ENCODE data around the gene PIK3C2A. TPM values are rescaled to one million over a fixed set of nuclear protein-coding genes. Genes with fewer than 3 reads are reported as not detected.

PIK3C2A gene
- total and polyA plus RNA-seq, 10 of the 15 experiments (the other 5 are each of a cell fraction or from before 2014, with no cell fraction given), result 1.6 to 20.6 (median 9.1) TPM

- no peak overlapping the region for H3K4me3 ChIP-seq
- ChIA-PET SMC1A (ENCODE audit: uncharacterized antibody, unreplicated experiment) (no interaction called here), RAD21 (ENCODE audit: unreplicated experiment) (interaction anchor here (0.6 kb wide), 1 partner anchor 387 kb away, joined by 3 read pairs; no protein-coding TSS in a partner anchor), POLR2A (no interaction called here), CTCF (interaction anchor here (1.9 kb wide), 1 partner anchor 16 kb away, joined by 6 read pairs; no protein-coding TSS in a partner anchor)
- H3K9me3 ChIP-seq (replicated peaks; ENCODE audit: control insufficient read depth, insufficient read depth, low read length), result no peaks in the 10 kb centered on the region; the same call in 1 of the 3 replicates
- H3K27me3 ChIP-seq (replicated peaks in 1 of 2; ENCODE audit: control insufficient read depth in 2 of 2, insufficient read depth in 2 of 2, low read length in 1 of 2), result no peaks in the 10 kb centered on the region
- no peaks in the 10 kb centered on the region for H3K4me1 ChIP-seq (ENCODE audit: control insufficient read depth, insufficient read depth, low read length)
- BruUV-seq (replicated peaks), result no TSS peak
- in situ Hi-C loops (cut with MboI), result no loop called here
- FAIRE-seq (no peak), ATAC-seq (no peak), DNase-seq (ENCODE audit: low read depth, low spot score) (no peak)
- H3K9ac ChIP-seq (ENCODE audit: control insufficient read depth, insufficient read depth, low read length), result no peak overlapping the region
- no peaks in the 10 kb centered on the region for H3K36me3 ChIP-seq (ENCODE audit: control insufficient read depth in 2 of 2, insufficient read depth in 2 of 2, low read length in 1 of 2)
- no peak overlapping the region for H3K4me2 ChIP-seq (ENCODE audit: control insufficient read depth, insufficient read depth)
- no peak overlapping the region for H2AFZ ChIP-seq (ENCODE audit: control insufficient read depth, low read depth, low read length)
- H3K79me2 ChIP-seq (ENCODE audit: control insufficient read depth, insufficient read depth, low read length), result no peaks in the 10 kb centered on the region
- H3K27ac ChIP-seq (ENCODE audit: control insufficient read depth, insufficient read depth), result no peak overlapping the region
- no peaks in the 10 kb centered on the region for H4K20me1 ChIP-seq (ENCODE audit: control insufficient read depth, insufficient read depth)
- intact Hi-C loops (cut with micrococcal nuclease; ENCODE audit: unreplicated experiment), result no loop called here
- no peak for TF ChIP-seq LARP7 (IDR thresholded peaks at IDR 0.05)
- no peak for TF ChIP-seq RELA (IDR thresholded peaks at IDR 0.05; ENCODE audit: borderline replicate concordance, partially characterized antibody)
- TF ChIP-seq SREBF2 (IDR thresholded peaks at IDR 0.05; ENCODE audit: low read length), result no peak
- no peak for TF ChIP-seq TCF3 (IDR thresholded peaks at IDR 0.05; ENCODE audit: borderline replicate concordance, insufficient read depth, low read depth, low read length)
- TF ChIP-seq KDM1A (IDR thresholded peaks at IDR 0.05; ENCODE audit: borderline replicate concordance), result no peak
- TF ChIP-seq TARDBP (IDR thresholded peaks at IDR 0.05; ENCODE audit: borderline replicate concordance), result no peak
- TF ChIP-seq NRF1 (conservative IDR thresholded peaks at IDR 0.05; ENCODE audit: low read depth, low read length), result no peak
- TF ChIP-seq JUNB (IDR thresholded peaks at IDR 0.05), result no peak
- no peak for TF ChIP-seq RBBP5 (conservative IDR thresholded peaks at IDR 0.05)
- no peak for TF ChIP-seq IRF5 (IDR thresholded peaks at IDR 0.05; ENCODE audit: borderline replicate concordance)
- TF ChIP-seq, protein P1, sequence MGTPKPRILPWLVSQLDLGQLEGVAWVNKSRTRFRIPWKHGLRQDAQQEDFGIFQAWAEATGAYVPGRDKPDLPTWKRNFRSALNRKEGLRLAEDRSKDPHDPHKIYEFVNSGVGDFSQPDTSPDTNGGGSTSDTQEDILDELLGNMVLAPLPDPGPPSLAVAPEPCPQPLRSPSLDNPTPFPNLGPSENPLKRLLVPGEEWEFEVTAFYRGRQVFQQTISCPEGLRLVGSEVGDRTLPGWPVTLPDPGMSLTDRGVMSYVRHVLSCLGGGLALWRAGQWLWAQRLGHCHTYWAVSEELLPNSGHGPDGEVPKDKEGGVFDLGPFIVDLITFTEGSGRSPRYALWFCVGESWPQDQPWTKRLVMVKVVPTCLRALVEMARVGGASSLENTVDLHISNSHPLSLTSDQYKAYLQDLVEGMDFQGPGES (IDR thresholded peaks at IDR 0.05), result no peak
- TF ChIP-seq SIX5 (IDR thresholded peaks at IDR 0.05; ENCODE audit: low read depth, low read length, severe bottlenecking), result no peak
- no peak for TF ChIP-seq SP1 (IDR thresholded peaks at IDR 0.05; ENCODE audit: low read depth, low read length)
- TF ChIP-seq CHD1 (IDR thresholded peaks at IDR 0.05; ENCODE audit: low read depth, low read length), result no peak
- no peak for TF ChIP-seq POLR2A (IDR thresholded peaks at IDR 0.05; ENCODE audit: low read depth, low read length)
- TF ChIP-seq ZNF384 (IDR thresholded peaks at IDR 0.05; ENCODE audit: borderline replicate concordance, low read depth, low read length), result no peak
- no peak for TF ChIP-seq TAF1 (IDR thresholded peaks at IDR 0.05; ENCODE audit: borderline replicate concordance, low read depth, low read length)
- TF ChIP-seq PBX3 (IDR thresholded peaks at IDR 0.05; ENCODE audit: insufficient replicate concordance, low read depth, low read length), result no peak
- no peak for TF ChIP-seq POLR2AphosphoS2 (IDR thresholded peaks at IDR 0.05; ENCODE audit: low read depth, low read length)
- TF ChIP-seq SUZ12 (IDR thresholded peaks at IDR 0.05; ENCODE audit: unreplicated experiment), result no peak
These were observed 6.6 kb upstream of the PIK3C2A start for GRCh38 chr11:17214338-17214737.

Data from GM12878 (cell line).